HepG2 (cell line): ENCODE measurements around the gene AMZ1. TPM values are rescaled to one million over a fixed set of nuclear protein-coding genes. Genes with fewer than 3 reads are reported as not detected.

Experiments used
- ATAC-seq: fragments of 200-7000 bp; cut with Tn5 transposase; 3 replicates; pipeline ENCODE4 v1.9.1; 2020; ENCODE audit warnings: mild to moderate bottlenecking, moderate library complexity
- BruUV-seq: library from RNA; stranded (reverse); fragments of 400-500 nt; replicated peaks from 2 replicates; lab custom pipeline; 2021; lab: Mats Ljungman, UMichigan
- CTCF ChIA-PET: fragments of 300-600 bp; formaldehyde crosslinking; extraction: SDS; loops from one replicate; lab custom pipeline; 2021; ENCODE audit warnings: low total read pairs, inconsistent platforms, low intra/inter-chr PET ratio; lab: Yijun Ruan, JAX
- POLR2A ChIA-PET: fragments of 350-600 bp; sonication (Branson Sonifier 250); formaldehyde crosslinking; loops from one replicate; lab custom pipeline; 2020; ENCODE audit warnings: antibody characterized with exemption, inconsistent platforms; lab: Yijun Ruan, JAX
- DNase-seq: peaks from one replicate; pipeline ENCODE4 v3.0.0-alpha.2; 2015; ENCODE audit warnings: low spot score
- FAIRE-seq: peaks from 3 replicates; lab custom pipeline; 2011; peaks lifted over from hg19 to GRCh38; lab: Jason Lieb, UNC
- H2AFZ ChIP-seq: one replicate; pipeline ENCODE4 v1.6.1; 2011; ENCODE audit warnings: low read length, inconsistent platforms
- H3K27ac ChIP-seq: fragments of 300-600 bp; 3 replicates; pipeline ENCODE4 v1.8.0; 2011; ENCODE audit warnings: mixed run types, mild to moderate bottlenecking, mixed read lengths, low read length, inconsistent platforms; ENCODE audit not compliant: insufficient read depth; ENCODE audit errors: extremely low read length
- H3K27me3 ChIP-seq, 2 experiments: fragments of 200-600 bp in 1 of 2; 2 replicates in 1 of 2; 3 replicates in 1 of 2; pipeline versions ENCODE4 v1.6.0 to v1.8.0; 2011; ENCODE audit warnings: low read length in 2 of 2, mild to moderate bottlenecking in 2 of 2, moderate library complexity in 2 of 2, inconsistent platforms in 1 of 2; ENCODE audit not compliant: insufficient read depth in 2 of 2, control insufficient read depth in 1 of 2
- H3K36me3 ChIP-seq, 2 experiments: fragments of 200-600 bp in 1 of 2; replicated peaks in 1 of 2; 2 replicates in 1 of 2; 3 replicates in 1 of 2; pipeline versions ENCODE4 v1.5.1 to v1.8.0; 2011; ENCODE audit warnings: low read length in 2 of 2, inconsistent platforms in 1 of 2; ENCODE audit not compliant: insufficient read depth in 2 of 2, control insufficient read depth in 1 of 2
- H3K4me1 ChIP-seq: 2 replicates; pipeline ENCODE4 v1.5.1; 2012; ENCODE audit warnings: low read length, inconsistent platforms; ENCODE audit not compliant: insufficient read depth
- H3K4me2 ChIP-seq: 2 replicates; pipeline ENCODE4 v1.6.0; 2011; ENCODE audit warnings: low read depth, low read length, inconsistent platforms
- H3K4me3 ChIP-seq, 3 experiments: fragments of 200-600 bp in 1 of 3; sonication (generic), shearing (Covaris generic) in 1 of 3; replicated peaks in 1 of 3; 2 replicates each; pipeline ENCODE4 v1.5.1; 2011 to 2016; ENCODE audit warnings: low read length in 3 of 3, inconsistent platforms in 2 of 3, low read depth in 2 of 3, mild to moderate bottlenecking in 2 of 3, control low read depth in 1 of 3, mixed read lengths in 1 of 3; ENCODE audit not compliant: insufficient read depth in 1 of 3
- H3K79me2 ChIP-seq: one replicate; pipeline ENCODE4 v1.6.1; 2011; ENCODE audit warnings: low read length, inconsistent platforms; ENCODE audit not compliant: insufficient read depth
- H3K9ac ChIP-seq: 2 replicates; pipeline ENCODE4 v1.6.0; 2011; ENCODE audit warnings: mild to moderate bottlenecking, low read depth, low read length, inconsistent platforms; ENCODE audit not compliant: insufficient read depth
- H3K9me3 ChIP-seq: 2 replicates; pipeline ENCODE4 v1.5.1; 2012; ENCODE audit warnings: mild to moderate bottlenecking, low read length
- H4K20me1 ChIP-seq: 2 replicates; pipeline ENCODE4 v1.6.0; 2011; ENCODE audit warnings: inconsistent platforms, mild to moderate bottlenecking, low read length, moderate library complexity; ENCODE audit not compliant: insufficient read depth
- ATF5 ChIP-seq: sonication (generic); formaldehyde crosslinking; IDR thresholded peaks from 2 replicates; pipeline ENCODE4 v1.4.0; 2020; ENCODE audit warnings: mild to moderate bottlenecking, low read depth, missing genetic modification reagents
- FOXA1 ChIP-seq, 2 experiments: fragments of 450-650 bp in 1 of 2; sonication (generic) in 1 of 2; formaldehyde crosslinking in 1 of 2; IDR thresholded peaks; 2 replicates each; pipeline versions ENCODE4 v1.4.0 to v1.6.1; 2016 to 2020; ENCODE audit warnings: missing genetic modification reagents in 1 of 2
- RFX3 ChIP-seq: IDR thresholded peaks from 2 replicates; pipeline ENCODE4 v1.6.1; 2016; ENCODE audit warnings: missing biosample characterization, missing genetic modification reagents
- RNF219 ChIP-seq: sonication (generic); formaldehyde crosslinking; IDR thresholded peaks from 2 replicates; pipeline ENCODE4 v1.5.0; 2020; ENCODE audit warnings: mild to moderate bottlenecking, missing genetic modification reagents
- SNAPC4 ChIP-seq: sonication (generic); formaldehyde crosslinking; IDR thresholded peaks from 2 replicates; pipeline ENCODE4 v1.4.0; 2020; ENCODE audit warnings: mild to moderate bottlenecking, missing genetic modification reagents
- TOE1 ChIP-seq: sonication (generic); formaldehyde crosslinking; IDR thresholded peaks from 2 replicates; pipeline ENCODE4 v1.4.0; 2020; ENCODE audit warnings: mild to moderate bottlenecking, missing genetic modification reagents
- ZBTB14 ChIP-seq: sonication (generic); formaldehyde crosslinking; IDR thresholded peaks from 2 replicates; pipeline ENCODE4 v1.4.0; 2020; ENCODE audit warnings: missing genetic modification reagents
- ZNF326 ChIP-seq: sonication (generic); formaldehyde crosslinking; IDR thresholded peaks from 2 replicates; pipeline ENCODE4 v1.4.0; 2020; ENCODE audit warnings: missing genetic modification reagents, borderline replicate concordance
- ZNF543 ChIP-seq: sonication (generic); formaldehyde crosslinking; IDR thresholded peaks from 2 replicates; pipeline ENCODE4 v1.4.0; 2020; ENCODE audit warnings: mild to moderate bottlenecking, missing genetic modification reagents
- ZNF557 ChIP-seq: sonication (generic); formaldehyde crosslinking; IDR thresholded peaks from 2 replicates; pipeline ENCODE4 v1.4.0; 2020; ENCODE audit warnings: missing genetic modification reagents
- ZNF879 ChIP-seq: sonication (generic); formaldehyde crosslinking; IDR thresholded peaks from 2 replicates; pipeline ENCODE4 v1.8.1; 2023; ENCODE audit warnings: missing genetic modification reagents
- WGBS: methylation state at CpG from one replicate; pipeline ENCODE4 v1.1.6; 2017; ENCODE audit warnings: low lambda C conversion rate; 5-methylcytosine and 5-hydroxymethylcytosine counted together
- in situ Hi-C: cut with HindIII; loops from 2 replicates; pipeline ENCODE4 v1.10.0; 2017; ENCODE audit warnings: low pct_unique_long_range_greater_than_20kb; ENCODE audit not compliant: extremely low pct_ligation_motif_present
- intact Hi-C: fragments of 100-400 bp; cut with micrococcal nuclease; formaldehyde crosslinking; loops from one replicate; pipeline ENCODE4 v1.10.0; 2022; ENCODE audit not compliant: unreplicated experiment
- polyA plus RNA-seq, 8 experiments: library from polyadenylated mRNA; depleted of rRNA in 3 of 8; stranded (reverse) in 7 of 8; unstranded in 1 of 8; fragments of >200 nt; fragmentation: Illumina TruSeq in 4 of 8; extraction: Trizol in 4 of 8; gene quantifications; 2 replicates each; pipeline versions ENCODE4 v1.2.1 to v1.2.3, GENCODE V29; 2011 to 2016; ENCODE audit warnings: low read depth in 4 of 8, missing spikeins in 1 of 8, mixed read lengths in 1 of 8; ENCODE audit not compliant: insufficient read depth in 1 of 8
- total RNA-seq, 5 experiments: library from RNA; depleted of rRNA; stranded (reverse); fragments of >200 nt; fragmentation: Illumina TruSeq; extraction: Trizol; gene quantifications; 2 replicates each; pipeline ENCODE4 v1.2.3, GENCODE V29; 2016; ENCODE audit warnings: low read depth in 1 of 5
- TF ChIP-seq, protein P1 (sequence below): sonication (generic); formaldehyde crosslinking; IDR thresholded peaks from 2 replicates; pipeline ENCODE4 v1.8.0; 2022; ENCODE audit warnings: missing genetic modification reagents, mild to moderate bottlenecking, borderline replicate concordance

AMZ1 gene
- total and polyA plus RNA-seq, 2 of the 13 experiments (the other 11 are each of a cell fraction or from before 2014, with no cell fraction given), result 0.03 TPM; not detected in 1

GRCh38 chr7:2663121-2663886, 24.7 kb upstream of the AMZ1 start:
- POLR2A ChIA-PET, result interaction anchor here (0.9 to 1.2 kb wide), 4 partner anchors 32 to 54 kb away, joined by 3 to 4 read pairs (median 3); partner anchors contain the start of gene TTYH3
- H3K4me3 ChIP-seq, result no peak overlapping the region
- FAIRE-seq, result no peak
- no peak for TF ChIP-seq FOXA1 (IDR thresholded peaks at IDR 0.05)
- peak; percentile 75 for TF ChIP-seq FOXA1 (CRISPR knock-in tag; IDR thresholded peaks at IDR 0.05)
- peak; percentile 92 for TF ChIP-seq ZNF879 (CRISPR knock-in tag)
- TF ChIP-seq RFX3, result no peak
- peak; percentile 59; the same call in 1 of the 2 replicates for TF ChIP-seq ZNF557
- no peak for TF ChIP-seq TOE1
- peak; percentile 75; the same call in 1 of the 2 replicates for TF ChIP-seq ZNF326 (CRISPR knock-in tag)
- no peak; the same call in 1 of the 2 replicates for TF ChIP-seq ZBTB14
- TF ChIP-seq SNAPC4 (CRISPR knock-in tag), result peak; percentile 82
- no peak for TF ChIP-seq RNF219 (CRISPR knock-in tag)
- TF ChIP-seq, protein P1, sequence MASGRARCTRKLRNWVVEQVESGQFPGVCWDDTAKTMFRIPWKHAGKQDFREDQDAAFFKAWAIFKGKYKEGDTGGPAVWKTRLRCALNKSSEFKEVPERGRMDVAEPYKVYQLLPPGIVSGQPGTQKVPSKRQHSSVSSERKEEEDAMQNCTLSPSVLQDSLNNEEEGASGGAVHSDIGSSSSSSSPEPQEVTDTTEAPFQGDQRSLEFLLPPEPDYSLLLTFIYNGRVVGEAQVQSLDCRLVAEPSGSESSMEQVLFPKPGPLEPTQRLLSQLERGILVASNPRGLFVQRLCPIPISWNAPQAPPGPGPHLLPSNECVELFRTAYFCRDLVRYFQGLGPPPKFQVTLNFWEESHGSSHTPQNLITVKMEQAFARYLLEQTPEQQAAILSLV (CRISPR knock-in tag), result peak; percentile 82
- TF ChIP-seq ATF5 (CRISPR knock-in tag), result no peak
- TF ChIP-seq ZNF543 (CRISPR knock-in tag), result peak; percentile 60

More at GRCh38 chr7:2663121-2663886, 24.7 kb upstream of the AMZ1 start:
- peaks cover 1% of the 10 kb centered on the region; the same call in 1 of the 2 replicates for H4K20me1 ChIP-seq
- H3K9me3 ChIP-seq, result no peaks in the 10 kb centered on the region
- H3K27me3 ChIP-seq, result peaks cover 3 to 13% of the 10 kb centered on the region in 2 experiments; a peak in 3 of 5 replicates
- no peak overlapping the region for H2AFZ ChIP-seq
- in situ Hi-C loops (no loop called here), intact Hi-C loops (no loop called here)
- DNase-seq (peak; percentile 64), ATAC-seq (peak; percentile 63)
- H3K36me3 ChIP-seq, result peaks cover 5 to 9% of the 10 kb centered on the region in 2 experiments; a peak in 4 of 5 replicates
- peak overlapping the region; percentile 54 for H3K27ac ChIP-seq
- 60% methylated on average over 17 of the region's 30 CpGs for WGBS
- H3K79me2 ChIP-seq, result no peaks in the 10 kb centered on the region
- H3K9ac ChIP-seq, result no peak overlapping the region
- peaks cover 46% of the 10 kb centered on the region for H3K4me1 ChIP-seq
- CTCF ChIA-PET, result interaction anchor here (1.1 to 1.7 kb wide), 2 partner anchors 12 to 95 kb away, joined by 3 read pairs; no protein-coding TSS in a partner anchor
- no peak overlapping the region for H3K4me2 ChIP-seq
- no TSS peak for BruUV-seq
